Measurements from ENCODE around the gene WSCD2. TPM values are rescaled to one million over a fixed set of nuclear protein-coding genes. Genes with fewer than 3 reads are reported as not detected.

WSCD2 gene
- total RNA-seq, 2 donors from 2014 or later = 0.26 to 1.3 TPM

- intact Hi-C loops (cut with DNase I) = no loop called here
- TF ChIP-seq POLR2A (IDR thresholded peaks at IDR 0.05) (no peak), CTCF (IDR thresholded peaks at IDR 0.05) (no peak)
- DNase-seq = no peak
- ATAC-seq = no peak
- Histone ChIP-seq H3K27me3 (no peaks in the 10 kb centered on the region), H3K9me3 (no peaks in the 10 kb centered on the region), H3K36me3 (replicated peaks in 1 of 2; ENCODE audit: insufficient read depth in 1 of 2, low read depth in 2 of 2) (no peaks in the 10 kb centered on the region), H3K4me1 (no peaks in the 10 kb centered on the region), H3K4me3 (no peak overlapping the region), H3K27ac (no peak overlapping the region)
- 31% methylated on average over 2 of the region's 2 CpGs; no CpG with 5 or more reads in 1 of the 2 donors for WGBS, 2 donors
Observed at GRCh38 chr12:108273217-108273616, 144.1 kb downstream of the WSCD2 start.

GRCh38 chr12:108277613-108278012, 148.5 kb downstream of the WSCD2 start:
- TF ChIP-seq POLR2A (IDR thresholded peaks at IDR 0.05) (no peak), CTCF (IDR thresholded peaks at IDR 0.05) (no peak)
- Histone ChIP-seq H3K9me3 (no peaks in the 10 kb centered on the region), H3K4me1 (no peaks in the 10 kb centered on the region), H3K27me3 (no peaks in the 10 kb centered on the region), H3K4me3 (no peak overlapping the region), H3K27ac (no peak overlapping the region), H3K36me3 (replicated peaks in 1 of 2; ENCODE audit: insufficient read depth in 1 of 2, low read depth in 2 of 2) (no peaks in the 10 kb centered on the region)
- no peak for ATAC-seq
- no peak for DNase-seq
- intact Hi-C loops (cut with DNase I) = no loop called here

GRCh38 chr12:108282160-108282559, 153.1 kb downstream of the WSCD2 start:
- DNase-seq (no peak), ATAC-seq (no peak)
- 22 to 24% methylated on average over 2 of the region's 2 CpGs for WGBS, 2 donors
- Histone ChIP-seq H3K9me3 (no peaks in the 10 kb centered on the region), H3K4me3 (no peak overlapping the region), H3K27ac (no peak overlapping the region), H3K27me3 (no peaks in the 10 kb centered on the region), H3K36me3 (replicated peaks in 1 of 2; ENCODE audit: insufficient read depth in 1 of 2, low read depth in 2 of 2) (no peaks in the 10 kb centered on the region), H3K4me1 (no peaks in the 10 kb centered on the region)
- TF ChIP-seq CTCF (IDR thresholded peaks at IDR 0.05) = no peak
- no peak for TF ChIP-seq POLR2A (IDR thresholded peaks at IDR 0.05)
- intact Hi-C loops (cut with DNase I) = no loop called here

DNA sequence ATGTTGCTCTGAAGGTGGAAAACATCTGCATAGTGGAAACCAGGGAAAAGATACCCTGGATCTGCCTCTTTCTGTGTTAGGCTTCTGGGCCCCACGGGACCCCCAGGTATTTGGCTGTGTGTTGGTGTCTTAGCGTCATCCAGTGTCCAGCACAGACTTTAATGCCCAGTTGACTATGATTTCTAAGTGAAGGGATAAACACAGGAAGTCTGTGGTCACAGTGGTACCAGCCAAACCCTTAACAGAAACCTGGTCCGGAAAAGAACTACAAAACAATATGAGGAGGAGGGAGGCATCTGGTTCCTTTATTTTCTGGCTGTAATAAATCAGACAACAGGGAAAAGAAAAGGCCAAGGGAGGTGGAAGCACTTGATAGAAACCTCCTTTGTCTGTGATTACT, 153.6 kb downstream of the WSCD2 start:
- 41 to 58% methylated on average over 3 of the region's 3 CpGs for WGBS, 2 donors
- H3K9me3 ChIP-seq = no peaks in the 10 kb centered on the region
- TF ChIP-seq POLR2A (IDR thresholded peaks at IDR 0.05) = no peak
- no peak for TF ChIP-seq CTCF (IDR thresholded peaks at IDR 0.05)
- intact Hi-C loops (cut with DNase I) = no loop called here
- no peaks in the 10 kb centered on the region for H3K27me3 ChIP-seq
- no peak overlapping the region for H3K4me3 ChIP-seq
- H3K36me3 ChIP-seq (replicated peaks in 1 of 2; ENCODE audit: insufficient read depth in 1 of 2, low read depth in 2 of 2) = no peaks in the 10 kb centered on the region
- no peak overlapping the region for H3K27ac ChIP-seq
- ATAC-seq (no peak), DNase-seq (no peak)
- H3K4me1 ChIP-seq = no peaks in the 10 kb centered on the region

GRCh38 chr12:108284163-108284562, 155.1 kb downstream of the WSCD2 start:
- WGBS, 2 donors = 33 to 39% methylated on average over 3 to 7 of the region's 7 CpGs
- no peaks in the 10 kb centered on the region for H3K36me3 ChIP-seq (replicated peaks in 1 of 2; ENCODE audit: insufficient read depth in 1 of 2, low read depth in 2 of 2)
- TF ChIP-seq POLR2A (IDR thresholded peaks at IDR 0.05) (no peak), CTCF (IDR thresholded peaks at IDR 0.05) (no peak)
- no peak overlapping the region for H3K4me3 ChIP-seq
- ATAC-seq (no peak), DNase-seq (no peak)
- no peaks in the 10 kb centered on the region for H3K4me1 ChIP-seq
- H3K27me3 ChIP-seq = no peaks in the 10 kb centered on the region
- intact Hi-C loops (cut with DNase I) = no loop called here
- no peak overlapping the region for H3K27ac ChIP-seq
- no peaks in the 10 kb centered on the region for H3K9me3 ChIP-seq

Data from body of pancreas (tissue), 4 donors.